Activated CD4-positive, alpha-beta memory T cell treated with anti-CD3 and anti-CD28 coated beads, Interleukin-2, amount 10 ng/mL, durations not matched to agents 7 days and 5 days (primary cell): ENCODE results near the gene MAP3K7CL. TPM values are rescaled to one million over a fixed set of nuclear protein-coding genes. Genes with fewer than 3 reads are reported as not detected.

ENCODE experiments used
- CTCF ChIA-PET: fragments of 350-600 bp; sonication (Branson Sonifier 250); formaldehyde crosslinking; loops from one replicate; lab custom pipeline; 2021; ENCODE audit warnings: antibody characterized with exemption, inconsistent platforms; lab: Charles Lee
- POLR2A ChIA-PET: fragments of 350-600 bp; sonication (Branson Sonifier 250); formaldehyde crosslinking; loops from one replicate; lab custom pipeline; 2021; ENCODE audit warnings: antibody characterized with exemption; lab: Charles Lee
- DNase-seq: peaks from one replicate; pipeline ENCODE4 v3.0.0-alpha.2; 2020
- H3K27ac Mint-ChIP-seq: one replicate; pipeline ENCODE4 v1.8.0; 2021; ENCODE audit warnings: mild to moderate bottlenecking, mixed read lengths
- H3K27me3 Mint-ChIP-seq: one replicate; pipeline ENCODE4 v1.8.0; 2021; ENCODE audit warnings: mixed read lengths
- H3K36me3 Mint-ChIP-seq: one replicate; pipeline ENCODE4 v1.8.0; 2021; ENCODE audit warnings: low read depth, mixed read lengths
- H3K4me1 Mint-ChIP-seq: one replicate; pipeline ENCODE4 v1.8.0; 2021; ENCODE audit warnings: mixed read lengths
- H3K4me3 Mint-ChIP-seq: one replicate; pipeline ENCODE4 v1.8.0; 2021; ENCODE audit warnings: mild to moderate bottlenecking, mixed read lengths
- H3K9me3 Mint-ChIP-seq: one replicate; pipeline ENCODE4 v1.8.0; 2021; ENCODE audit warnings: mixed read lengths
- total RNA-seq, 2 experiments: library from RNA; stranded (reverse); gene quantifications; one replicate each; pipeline ENCODE4 v1.2.3, GENCODE V29; 2021

Gene MAP3K7CL
- total RNA-seq, 2 experiments from 2014 or later: 6.7 to 7.7 TPM

DNA sequence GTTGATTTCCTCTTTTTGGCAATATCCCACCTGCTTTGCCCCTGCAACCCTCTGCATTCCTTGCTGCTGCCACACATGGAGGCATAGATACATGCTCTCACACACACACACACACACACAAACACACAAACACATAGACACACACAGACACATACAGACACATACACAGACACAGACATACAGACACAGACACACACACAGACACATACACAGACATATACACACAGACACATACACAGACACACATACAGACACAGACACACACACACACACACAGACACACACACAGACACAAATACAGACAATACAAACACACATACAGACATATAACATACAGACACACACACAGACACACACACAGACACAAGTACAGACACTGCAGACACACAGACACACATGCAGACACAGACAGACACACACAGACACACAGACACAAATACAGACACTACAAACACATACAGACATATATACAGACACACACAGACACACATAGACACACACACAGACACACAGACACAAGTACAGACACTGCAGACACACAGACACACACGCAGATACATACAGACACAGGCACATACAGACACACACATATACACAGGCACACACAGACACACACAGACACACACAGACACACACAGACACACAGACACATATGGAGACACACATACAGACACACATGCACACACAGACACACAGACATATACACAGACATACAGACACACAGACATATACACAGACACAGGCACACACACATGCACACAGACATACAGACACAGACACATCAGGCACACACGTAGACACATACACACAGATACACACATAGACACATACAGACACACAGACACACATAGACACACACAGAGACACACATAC is 83.3 kb downstream of the MAP3K7CL start:
- peaks cover 4% of the 10 kb centered on the region for H3K9me3 Mint-ChIP-seq
- no peak overlapping the region for H3K4me3 Mint-ChIP-seq
- no peak overlapping the region for H3K27ac Mint-ChIP-seq
- CTCF ChIA-PET: no interaction called here
- H3K4me1 Mint-ChIP-seq: peaks cover 6% of the 10 kb centered on the region
- H3K27me3 Mint-ChIP-seq: no peaks in the 10 kb centered on the region
- POLR2A ChIA-PET: no interaction called here
- no peak for DNase-seq
- no peaks in the 10 kb centered on the region for H3K36me3 Mint-ChIP-seq

DNA sequence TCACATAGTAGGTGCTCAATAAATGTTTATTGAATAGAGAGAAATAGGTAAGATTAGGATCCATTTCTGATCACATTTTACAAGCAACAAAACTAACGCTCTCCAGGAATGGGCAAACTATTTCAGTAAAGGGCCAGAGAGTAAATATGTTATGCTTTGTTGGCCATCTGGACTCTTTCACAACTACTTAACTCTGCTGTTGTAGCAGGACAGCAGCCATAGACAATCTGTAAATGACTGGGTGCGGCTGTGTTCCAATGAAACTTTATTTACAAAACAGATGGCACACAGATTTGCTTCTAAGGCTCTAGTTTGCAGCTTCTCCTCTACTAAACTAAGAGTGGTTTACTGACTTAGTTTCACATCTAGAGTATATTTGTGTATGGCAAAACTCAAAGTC is 85.3 kb downstream of the MAP3K7CL start:
- ChIA-PET POLR2A (no interaction called here), CTCF (no interaction called here)
- H3K27me3 Mint-ChIP-seq: no peaks in the 10 kb centered on the region
- no peak overlapping the region for H3K27ac Mint-ChIP-seq
- no peaks in the 10 kb centered on the region for H3K36me3 Mint-ChIP-seq
- DNase-seq: no peak
- H3K4me3 Mint-ChIP-seq: no peak overlapping the region
- H3K4me1 Mint-ChIP-seq: no peaks in the 10 kb centered on the region
- peaks cover 4% of the 10 kb centered on the region for H3K9me3 Mint-ChIP-seq

DNA sequence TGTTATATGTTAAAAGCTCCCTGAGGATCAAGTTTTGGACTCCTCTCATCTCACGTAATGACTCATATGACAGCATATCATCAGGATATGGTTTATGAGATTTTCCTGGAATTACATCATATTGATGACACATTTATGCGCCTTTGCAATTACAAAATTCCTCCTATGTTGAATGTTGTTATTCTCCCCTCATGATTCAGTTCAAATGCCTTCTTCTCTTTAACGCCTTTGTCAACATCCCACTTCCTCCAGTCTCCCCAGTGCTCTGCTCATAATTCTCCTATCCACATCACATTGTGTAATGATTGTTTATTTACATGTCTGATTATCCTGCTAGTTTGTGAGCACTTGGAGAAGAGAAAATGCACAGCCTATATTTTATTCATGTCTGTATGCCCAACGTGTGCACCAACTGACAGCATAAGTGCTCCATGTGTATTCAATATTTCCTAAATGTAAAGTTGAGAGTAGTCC is 87.4 kb downstream of the MAP3K7CL start:
- ChIA-PET CTCF (interaction anchor here (0.7 kb wide), 1 partner anchor 278 kb away, joined by 3 read pairs; no protein-coding TSS in a partner anchor), POLR2A (no interaction called here)
- Mint-ChIP-seq H3K4me3 (no peak overlapping the region), H3K27me3 (no peaks in the 10 kb centered on the region), H3K36me3 (no peaks in the 10 kb centered on the region), H3K4me1 (no peaks in the 10 kb centered on the region), H3K27ac (no peak overlapping the region), H3K9me3 (peaks cover 3% of the 10 kb centered on the region)
- DNase-seq: no peak

DNA sequence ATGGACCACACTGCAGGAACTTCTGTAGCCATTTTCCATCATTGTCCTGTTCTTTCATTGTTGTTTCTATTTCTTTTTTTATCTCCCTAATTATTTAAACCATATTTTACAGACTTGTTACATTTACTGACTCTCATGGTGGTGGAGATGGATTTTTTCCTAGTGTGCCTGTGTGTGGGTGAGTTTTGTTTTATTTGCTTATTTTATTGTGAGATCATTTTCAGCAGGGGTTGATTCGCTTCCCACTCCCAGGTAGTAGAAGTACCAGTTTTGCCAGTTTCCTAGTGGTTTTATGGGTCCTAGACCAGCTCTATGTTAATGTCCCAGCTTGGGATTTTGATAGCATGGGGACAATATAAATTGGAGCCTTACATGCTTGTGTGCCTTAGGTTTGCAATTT is 88.3 kb downstream of the MAP3K7CL start:
- H3K27ac Mint-ChIP-seq: no peak overlapping the region
- H3K27me3 Mint-ChIP-seq: no peaks in the 10 kb centered on the region
- H3K4me3 Mint-ChIP-seq: no peak overlapping the region
- H3K9me3 Mint-ChIP-seq: peaks cover 3% of the 10 kb centered on the region
- ChIA-PET POLR2A (no interaction called here), CTCF (no interaction called here)
- DNase-seq: no peak
- H3K36me3 Mint-ChIP-seq: no peaks in the 10 kb centered on the region
- no peaks in the 10 kb centered on the region for H3K4me1 Mint-ChIP-seq

DNA sequence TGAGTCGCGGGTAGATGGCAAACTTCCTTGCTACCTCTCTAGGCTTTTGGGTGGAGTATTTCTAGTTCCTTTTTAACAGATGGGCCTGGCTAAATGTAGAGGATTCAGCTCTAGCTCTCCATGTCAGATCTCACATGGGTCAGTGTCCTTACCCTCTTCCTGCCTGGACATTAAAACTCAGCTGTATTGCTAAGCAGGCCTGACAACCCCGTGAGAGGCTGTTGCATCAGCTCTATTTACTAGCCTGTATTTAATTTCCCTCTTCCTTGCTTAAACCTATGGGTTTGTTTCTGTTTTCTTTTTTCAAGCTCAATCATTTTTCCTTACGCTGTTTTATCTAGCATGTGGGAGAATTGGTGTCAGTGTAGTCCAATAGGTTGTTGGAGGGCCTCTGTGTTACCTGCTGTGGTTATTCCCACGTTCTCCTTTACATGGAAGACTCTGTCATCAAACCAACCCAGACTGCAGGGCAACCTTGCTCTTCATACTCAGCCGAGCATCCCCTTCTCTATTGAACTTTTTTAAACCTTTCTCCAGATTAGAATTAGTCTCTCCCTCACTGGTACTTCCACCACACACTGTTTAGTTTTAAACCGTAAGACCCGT is 88.8 kb downstream of the MAP3K7CL start:
- no peak overlapping the region for H3K27ac Mint-ChIP-seq
- H3K27me3 Mint-ChIP-seq: no peaks in the 10 kb centered on the region
- H3K9me3 Mint-ChIP-seq: peaks cover 3% of the 10 kb centered on the region
- H3K4me3 Mint-ChIP-seq: no peak overlapping the region
- DNase-seq: no peak
- H3K36me3 Mint-ChIP-seq: no peaks in the 10 kb centered on the region
- POLR2A ChIA-PET: no interaction called here
- H3K4me1 Mint-ChIP-seq: no peaks in the 10 kb centered on the region
- CTCF ChIA-PET: no interaction called here

DNA sequence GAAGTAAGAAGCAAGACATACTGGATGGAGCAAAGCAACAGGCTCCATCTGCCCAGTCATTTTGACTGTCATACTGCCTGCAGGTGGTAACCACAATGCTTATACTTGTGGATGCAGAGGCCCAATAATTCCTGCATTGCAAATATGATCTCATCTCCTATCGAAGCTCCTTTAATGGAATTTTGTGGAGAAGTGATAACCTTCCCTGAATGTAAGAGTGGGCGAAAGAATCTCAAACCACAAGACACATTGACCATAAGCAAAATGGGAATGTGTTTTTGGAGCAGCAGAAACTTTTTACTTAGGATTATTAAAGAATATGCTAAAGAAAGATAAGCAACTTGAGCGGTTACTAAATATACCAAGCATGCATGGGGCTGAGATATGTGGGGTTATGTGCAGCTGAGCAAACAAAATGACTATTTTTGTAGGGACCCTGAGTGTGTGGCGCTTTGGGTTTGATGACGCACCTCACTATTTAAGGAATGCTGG is 90.9 kb downstream of the MAP3K7CL start:
- no peak for DNase-seq
- CTCF ChIA-PET: no interaction called here
- H3K4me1 Mint-ChIP-seq: no peaks in the 10 kb centered on the region
- peaks cover 12% of the 10 kb centered on the region for H3K27me3 Mint-ChIP-seq
- H3K36me3 Mint-ChIP-seq: no peaks in the 10 kb centered on the region
- H3K4me3 Mint-ChIP-seq: no peak overlapping the region
- H3K27ac Mint-ChIP-seq: no peak overlapping the region
- POLR2A ChIA-PET: no interaction called here
- peaks cover 3% of the 10 kb centered on the region for H3K9me3 Mint-ChIP-seq

DNA sequence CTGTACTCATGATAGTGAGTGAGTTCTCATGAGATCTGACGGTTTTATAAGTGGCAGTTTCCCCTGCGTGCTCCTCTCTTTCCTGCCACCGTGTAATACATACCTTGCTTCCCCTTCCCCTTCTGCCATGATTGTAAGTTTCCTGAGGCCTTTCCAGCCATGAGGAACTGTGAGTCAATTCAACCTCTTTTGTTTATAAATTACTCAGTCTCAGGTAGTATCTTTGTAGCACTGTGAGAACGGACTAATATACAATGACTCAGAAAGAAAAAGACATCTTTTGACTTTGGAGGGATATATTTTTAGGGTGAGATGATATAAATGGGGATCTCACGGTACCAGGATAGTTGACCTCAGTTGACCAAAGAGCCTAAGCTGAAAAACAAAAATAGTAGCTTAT is 93.6 kb downstream of the MAP3K7CL start:
- DNase-seq: no peak

More for the DNA sequence above, 93.6 kb downstream of the MAP3K7CL start:
- CTCF ChIA-PET: no interaction called here
- no peaks in the 10 kb centered on the region for H3K36me3 Mint-ChIP-seq
- POLR2A ChIA-PET: no interaction called here
- H3K27ac Mint-ChIP-seq: no peak overlapping the region
- H3K27me3 Mint-ChIP-seq: peaks cover 25% of the 10 kb centered on the region
- no peaks in the 10 kb centered on the region for H3K9me3 Mint-ChIP-seq
- H3K4me3 Mint-ChIP-seq: no peak overlapping the region
- peaks cover 5% of the 10 kb centered on the region for H3K4me1 Mint-ChIP-seq

Other genes with a start within 250 kb of the MAP3K7CL start
- 10 to 100 TPM; 25.8 to 26.5 TPM for gene LTN1, start 137.8 kb upstream of the MAP3K7CL start, total RNA-seq
- 1 to 10 TPM; 6.5 to 6.9 TPM for gene RWDD2B, start 111.3 kb upstream of the MAP3K7CL start, total RNA-seq
- 10 to 100 TPM; 34.3 to 37.1 TPM for gene USP16, start 106.0 kb upstream of the MAP3K7CL start, total RNA-seq
- 100 to 1,000 TPM; 214 to 216 TPM for gene CCT8, start 57.0 kb upstream of the MAP3K7CL start, total RNA-seq
- gene BACH1, start 168.3 kb downstream of the MAP3K7CL start, total RNA-seq: 10 to 100 TPM; 21.6 to 26.2 TPM